Calu3 (cell line): ENCODE results near the gene EEPD1. TPM values are rescaled to one million over a fixed set of nuclear protein-coding genes. Genes with fewer than 3 reads are reported as not detected.

ENCODE experiments used
- BruUV-seq: library from RNA; stranded (reverse); fragments of 400-500 nt; replicated peaks from 2 replicates; lab custom pipeline; 2021; lab: Mats Ljungman, UMichigan
- CTCF ChIA-PET: fragments of 300-600 bp; sonication (Branson Sonifier 250); formaldehyde crosslinking; loops from one replicate; lab custom pipeline; 2022; ENCODE audit warnings: antibody characterized with exemption; lab: Charles Lee
- DNase-seq: peaks from one replicate; pipeline ENCODE4 v3.0.0; 2022
- H3K27ac Mint-ChIP-seq: one replicate; pipeline ENCODE4 v1.8.0; 2022; ENCODE audit warnings: mixed read lengths; ENCODE audit not compliant: unreplicated experiment
- H3K27me3 Mint-ChIP-seq: one replicate; pipeline ENCODE4 v1.8.0; 2022; ENCODE audit warnings: mixed read lengths; ENCODE audit not compliant: unreplicated experiment
- H3K36me3 Mint-ChIP-seq: one replicate; pipeline ENCODE4 v1.8.0; 2022; ENCODE audit warnings: mild to moderate bottlenecking, moderate library complexity, mixed read lengths; ENCODE audit not compliant: insufficient read depth, unreplicated experiment
- H3K4me1 Mint-ChIP-seq: one replicate; pipeline ENCODE4 v1.8.0; 2022; ENCODE audit warnings: mild to moderate bottlenecking, low read depth, mixed read lengths; ENCODE audit not compliant: unreplicated experiment
- H3K4me3 Mint-ChIP-seq: one replicate; pipeline ENCODE4 v1.8.0; 2022; ENCODE audit warnings: mild to moderate bottlenecking, low read depth, moderate library complexity, mixed read lengths; ENCODE audit not compliant: unreplicated experiment
- H3K9me3 Mint-ChIP-seq: one replicate; pipeline ENCODE4 v1.8.0; 2022; ENCODE audit warnings: low read depth, mixed read lengths; ENCODE audit not compliant: unreplicated experiment
- intact Hi-C: fragments of 100-400 bp; cut with micrococcal nuclease; formaldehyde crosslinking; loops from one replicate; pipeline ENCODE4 v1.10.0; 2022; ENCODE audit not compliant: unreplicated experiment
- total RNA-seq: library from RNA; stranded (reverse); gene quantifications from 2 replicates; pipeline ENCODE4 v1.2.3, GENCODE V29; 2022
- TF ChIP-seq, protein P1 (sequence below): fragments of 200-600 bp; IDR thresholded peaks from one replicate; pipeline ENCODE4 v1.8.0; 2022; ENCODE audit warnings: antibody characterized with exemption; ENCODE audit not compliant: unreplicated experiment

The EEPD1 gene
- total RNA-seq, 1 experiment from 2014 or later = 48.8 TPM

DNA sequence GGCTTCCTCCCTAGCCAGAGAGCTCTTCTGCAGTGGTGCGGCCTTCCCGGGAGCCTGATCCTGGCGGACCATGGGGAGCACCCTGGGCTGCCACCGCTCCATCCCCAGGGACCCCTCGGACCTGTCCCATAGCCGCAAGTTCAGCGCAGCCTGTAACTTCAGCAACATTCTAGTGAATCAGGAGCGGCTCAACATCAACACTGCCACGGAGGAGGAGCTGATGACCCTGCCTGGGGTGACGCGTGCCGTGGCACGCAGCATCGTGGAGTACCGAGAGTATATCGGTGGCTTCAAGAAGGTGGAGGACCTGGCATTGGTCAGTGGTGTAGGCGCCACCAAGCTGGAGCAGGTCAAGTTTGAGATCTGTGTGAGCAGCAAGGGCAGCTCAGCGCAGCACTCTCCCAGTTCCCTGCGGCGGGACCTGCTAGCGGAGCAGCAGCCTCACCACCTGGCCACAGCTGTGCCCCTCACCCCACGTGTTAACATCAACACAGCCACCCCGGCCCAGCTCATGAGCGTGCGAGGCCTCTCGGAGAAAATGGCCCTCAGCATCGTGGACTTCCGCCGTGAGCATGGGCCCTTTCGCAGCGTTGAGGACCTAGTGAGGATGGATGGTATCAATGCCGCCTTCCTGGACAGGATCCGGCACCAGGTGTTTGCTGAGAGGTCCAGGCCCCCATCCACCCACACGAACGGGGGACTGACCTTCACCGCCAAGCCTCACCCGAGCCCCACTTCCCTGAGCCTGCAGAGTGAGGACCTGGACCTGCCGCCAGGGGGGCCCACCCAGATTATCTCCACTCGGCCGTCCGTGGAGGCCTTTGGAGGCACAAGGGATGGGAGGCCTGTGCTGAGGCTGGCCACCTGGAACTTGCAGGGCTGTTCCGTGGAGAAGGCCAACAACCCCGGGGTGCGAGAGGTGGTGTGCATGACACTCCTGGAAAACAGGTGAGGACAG is 1.5 kb downstream of the EEPD1 start:
- peak overlapping the region; percentile 93 for H3K4me3 Mint-ChIP-seq
- no TSS peak for BruUV-seq
- H3K27ac Mint-ChIP-seq = peak overlapping the region; percentile 33
- peak; percentile 75 for DNase-seq
- H3K4me1 Mint-ChIP-seq = peaks cover 65% of the 10 kb centered on the region
- CTCF ChIA-PET = interaction anchor here (0.7 to 1.5 kb wide), 9 partner anchors 8 to 169 kb away, joined by 3 to 6 read pairs (median 3); no protein-coding TSS in a partner anchor
- H3K36me3 Mint-ChIP-seq = peaks cover 56% of the 10 kb centered on the region
- intact Hi-C loops = loop anchor here (5.0 kb wide), 3 partner anchors 37 to 167 kb away; no protein-coding TSS in a partner anchor
- H3K9me3 Mint-ChIP-seq = no peaks in the 10 kb centered on the region
- no peaks in the 10 kb centered on the region for H3K27me3 Mint-ChIP-seq
- TF ChIP-seq, protein P1, sequence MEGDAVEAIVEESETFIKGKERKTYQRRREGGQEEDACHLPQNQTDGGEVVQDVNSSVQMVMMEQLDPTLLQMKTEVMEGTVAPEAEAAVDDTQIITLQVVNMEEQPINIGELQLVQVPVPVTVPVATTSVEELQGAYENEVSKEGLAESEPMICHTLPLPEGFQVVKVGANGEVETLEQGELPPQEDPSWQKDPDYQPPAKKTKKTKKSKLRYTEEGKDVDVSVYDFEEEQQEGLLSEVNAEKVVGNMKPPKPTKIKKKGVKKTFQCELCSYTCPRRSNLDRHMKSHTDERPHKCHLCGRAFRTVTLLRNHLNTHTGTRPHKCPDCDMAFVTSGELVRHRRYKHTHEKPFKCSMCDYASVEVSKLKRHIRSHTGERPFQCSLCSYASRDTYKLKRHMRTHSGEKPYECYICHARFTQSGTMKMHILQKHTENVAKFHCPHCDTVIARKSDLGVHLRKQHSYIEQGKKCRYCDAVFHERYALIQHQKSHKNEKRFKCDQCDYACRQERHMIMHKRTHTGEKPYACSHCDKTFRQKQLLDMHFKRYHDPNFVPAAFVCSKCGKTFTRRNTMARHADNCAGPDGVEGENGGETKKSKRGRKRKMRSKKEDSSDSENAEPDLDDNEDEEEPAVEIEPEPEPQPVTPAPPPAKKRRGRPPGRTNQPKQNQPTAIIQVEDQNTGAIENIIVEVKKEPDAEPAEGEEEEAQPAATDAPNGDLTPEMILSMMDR = peak; percentile 70

DNA sequence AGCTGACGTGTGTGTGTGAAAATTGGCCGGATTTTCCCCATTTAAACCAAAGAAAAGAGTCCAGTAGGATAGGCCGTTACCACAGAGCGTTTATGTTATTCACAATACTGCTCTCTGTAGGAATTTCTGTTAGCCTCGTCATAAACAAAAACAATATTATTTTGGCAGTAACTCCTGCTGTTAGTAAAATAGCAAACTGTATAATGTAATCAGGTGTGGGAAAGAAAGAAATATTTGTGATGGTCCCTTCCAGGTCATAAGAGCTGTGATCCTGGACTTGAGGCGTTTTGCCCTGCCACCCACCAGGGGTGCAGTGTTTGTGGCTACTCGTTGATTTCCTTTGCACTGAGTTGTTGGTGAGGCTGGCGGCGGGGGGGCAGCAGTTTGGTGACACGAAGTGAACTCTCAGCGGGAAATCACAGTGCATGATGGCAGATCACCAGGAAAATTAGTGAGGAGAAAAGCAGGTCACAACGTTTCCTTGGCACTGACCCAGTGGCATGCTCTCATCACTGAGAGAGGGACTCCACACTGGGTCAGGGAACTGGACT is 2.8 kb downstream of the EEPD1 start:
- CTCF ChIA-PET = interaction anchor here (1.0 to 2.1 kb wide), 6 partner anchors 27 to 136 kb away, joined by 3 to 11 read pairs (median 4); no protein-coding TSS in a partner anchor
- intact Hi-C loops = loop anchor here (5.0 kb wide), 1 partner anchor 169 kb away; no protein-coding TSS in a partner anchor
- Mint-ChIP-seq H3K4me3 (peak overlapping the region; percentile 93), H3K27me3 (no peaks in the 10 kb centered on the region), H3K9me3 (no peaks in the 10 kb centered on the region), H3K27ac (peak overlapping the region; percentile 33), H3K36me3 (peaks cover 66% of the 10 kb centered on the region), H3K4me1 (peaks cover 65% of the 10 kb centered on the region)
- BruUV-seq = no TSS peak
- peak; percentile 64 for DNase-seq
- TF ChIP-seq, protein P1 = peak; percentile 35

DNA sequence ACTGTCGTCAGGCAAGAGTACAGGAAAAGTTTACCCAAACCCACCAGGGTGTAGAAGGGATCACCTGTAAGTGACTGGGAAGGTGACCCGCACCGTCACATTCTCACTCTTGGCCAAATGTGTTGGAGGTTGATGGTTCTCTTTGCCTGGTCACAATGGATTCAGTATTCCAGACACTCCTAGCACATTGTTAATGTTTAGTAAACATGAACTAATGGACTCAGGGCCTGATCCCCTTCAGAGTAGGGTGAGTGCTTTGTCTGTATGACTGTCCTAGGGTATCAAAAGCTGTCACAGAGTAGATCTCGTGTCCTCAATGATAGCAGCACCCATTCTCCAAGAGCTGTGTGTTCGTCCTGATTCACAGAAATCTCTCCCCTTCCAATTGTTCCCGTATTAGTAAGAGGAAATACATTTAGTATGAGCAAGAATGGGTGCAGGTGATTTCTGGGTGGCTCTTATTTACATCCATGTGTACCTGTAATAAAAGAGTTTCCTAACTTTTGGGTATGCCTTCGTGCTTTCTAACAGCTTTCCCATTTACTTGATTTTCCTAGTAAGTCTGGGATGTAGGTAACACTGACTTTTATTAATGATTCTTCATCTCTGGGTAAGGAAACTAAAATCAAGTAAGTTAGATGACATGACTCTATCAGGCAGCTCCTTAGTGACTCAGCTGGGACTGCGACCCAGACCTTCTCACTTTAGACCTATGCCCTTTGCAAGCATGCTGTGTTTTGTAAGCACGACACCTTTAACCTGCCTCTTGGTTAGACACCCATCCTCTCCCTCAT is 4.7 kb downstream of the EEPD1 start:
- peak overlapping the region; percentile 28 for H3K27ac Mint-ChIP-seq
- peaks cover 70% of the 10 kb centered on the region for H3K36me3 Mint-ChIP-seq
- intact Hi-C loops = loop anchor here (1.0 to 5.0 kb wide), 2 partner anchors 133 to 170 kb away; no protein-coding TSS in a partner anchor
- DNase-seq = no peak
- TF ChIP-seq, protein P1 = no peak
- peaks cover 74% of the 10 kb centered on the region for H3K4me1 Mint-ChIP-seq
- H3K27me3 Mint-ChIP-seq = no peaks in the 10 kb centered on the region
- no peaks in the 10 kb centered on the region for H3K9me3 Mint-ChIP-seq
- no TSS peak for BruUV-seq
- peak overlapping the region; percentile 93 for H3K4me3 Mint-ChIP-seq
- CTCF ChIA-PET = interaction anchor here (0.6 to 1.0 kb wide), 4 partner anchors 29 to 173 kb away, joined by 3 to 4 read pairs (median 4); no protein-coding TSS in a partner anchor

DNA sequence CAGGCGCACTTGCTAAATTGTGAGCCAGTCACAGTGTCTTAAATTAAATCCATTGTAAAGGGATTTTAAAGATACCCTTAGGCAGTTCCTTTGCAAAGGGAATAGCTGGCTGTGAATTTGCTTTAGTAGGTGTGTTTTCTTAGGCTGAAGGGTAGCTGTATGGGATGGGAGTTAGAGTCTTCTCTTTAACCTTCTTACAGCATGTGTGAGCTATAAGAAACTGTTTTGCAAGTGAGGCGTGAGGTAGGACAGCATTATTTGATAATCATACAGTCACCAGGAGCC is 5.2 kb downstream of the EEPD1 start:
- no peak for DNase-seq
- Mint-ChIP-seq H3K27me3 (no peaks in the 10 kb centered on the region), H3K4me1 (peaks cover 79% of the 10 kb centered on the region), H3K9me3 (no peaks in the 10 kb centered on the region), H3K27ac (no peak overlapping the region), H3K36me3 (peaks cover 65% of the 10 kb centered on the region), H3K4me3 (peak overlapping the region; percentile 93)
- BruUV-seq = no TSS peak
- TF ChIP-seq, protein P1 = no peak
- intact Hi-C loops = loop anchor here (5.0 kb wide), 1 partner anchor 171 kb away; no protein-coding TSS in a partner anchor
- CTCF ChIA-PET = interaction anchor here (0.6 to 1.0 kb wide), 4 partner anchors 28 to 173 kb away, joined by 3 to 4 read pairs (median 4); no protein-coding TSS in a partner anchor
